ENCODE data around the gene RBM33.

Gene RBM33

GRCh38 chr7:155787171-155787851 lies 142.8 kb downstream of the RBM33 start:
- no peak for FAIRE-seq
- DNase-seq (ENCODE audit: insufficient read length, low spot score), result no peak
- no peak for TF ChIP-seq CTCF (IDR thresholded peaks at IDR 0.05; ENCODE audit: insufficient read depth, missing control alignments)

GRCh38 chr7:155788616-155789000 lies 144.1 kb downstream of the RBM33 start:
- no peak for TF ChIP-seq CTCF (IDR thresholded peaks at IDR 0.05; ENCODE audit: insufficient read depth, missing control alignments)
- DNase-seq (ENCODE audit: insufficient read length, low spot score) (no peak), FAIRE-seq (no peak)

- FAIRE-seq (no peak), DNase-seq (ENCODE audit: insufficient read length, low spot score) (no peak)
- TF ChIP-seq CTCF (IDR thresholded peaks at IDR 0.05; ENCODE audit: insufficient read depth, missing control alignments), result no peak
Measured at GRCh38 chr7:155789001-155789725, 144.7 kb downstream of the RBM33 start.

DNA sequence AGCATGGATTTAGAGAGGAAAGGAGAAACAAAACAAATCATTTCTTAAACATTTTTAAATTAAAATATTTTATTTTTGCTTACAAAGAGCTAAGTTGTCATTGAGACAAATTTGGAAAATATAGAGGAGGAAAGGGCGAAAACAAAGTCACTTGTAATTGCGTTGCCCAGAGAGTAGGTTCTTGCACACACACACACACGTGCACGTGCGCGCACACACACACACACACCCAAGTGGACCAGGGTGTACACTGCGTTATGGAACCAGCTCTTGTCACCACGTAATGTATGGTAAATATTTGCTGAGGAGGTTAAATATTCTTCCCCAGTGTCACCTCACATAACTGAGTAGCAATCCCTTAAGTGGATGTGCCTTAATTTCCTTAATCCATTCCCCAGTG lies 146.2 kb downstream of the RBM33 start:
- FAIRE-seq, result no peak
- no peak for DNase-seq (ENCODE audit: insufficient read length, low spot score)
- no peak for TF ChIP-seq CTCF (IDR thresholded peaks at IDR 0.05; ENCODE audit: insufficient read depth, missing control alignments)

DNA sequence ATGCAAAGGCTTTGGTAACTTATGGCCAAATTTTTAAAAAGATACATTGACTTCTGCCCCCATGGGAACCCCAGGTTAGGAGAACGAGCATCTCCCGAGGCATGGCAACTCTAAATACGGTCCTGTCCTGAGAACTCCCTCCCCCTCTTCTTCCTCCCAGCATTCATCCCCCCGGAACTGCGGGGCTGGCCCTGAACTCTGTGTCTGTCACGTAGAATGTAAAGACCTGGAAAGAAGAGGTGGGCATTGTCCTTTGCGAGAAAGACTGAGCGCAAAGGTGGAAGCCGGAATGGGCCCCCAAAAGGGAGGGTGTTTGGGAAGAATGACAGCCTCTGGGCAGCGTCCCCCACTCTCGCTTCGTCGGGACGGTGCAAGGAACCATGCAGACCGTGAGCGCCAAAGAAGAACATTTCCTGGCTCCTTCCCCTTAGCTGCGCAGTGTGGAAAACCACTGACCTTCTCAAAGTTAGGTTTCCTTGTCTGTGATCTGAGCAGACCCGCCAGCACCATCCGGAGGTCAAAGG lies 146.8 kb downstream of the RBM33 start:
- DNase-seq (ENCODE audit: insufficient read length, low spot score) (no peak), FAIRE-seq (no peak)
- TF ChIP-seq CTCF (IDR thresholded peaks at IDR 0.05; ENCODE audit: insufficient read depth, missing control alignments), result no peak

GRCh38 chr7:155791836-155792235 lies 147.4 kb downstream of the RBM33 start:
- no peak for DNase-seq (ENCODE audit: insufficient read length, low spot score)
- no peak for FAIRE-seq
- no peak for TF ChIP-seq CTCF (IDR thresholded peaks at IDR 0.05; ENCODE audit: insufficient read depth, missing control alignments)

Data from D721Med (cell line).